H1 (cell line): Measurements from ENCODE around the gene LRCH3.

Experiments used
- CREB1 ChIP-seq: IDR thresholded peaks from 2 replicates; pipeline ENCODE4 v1.6.1; 2012; ENCODE audit warnings: inconsistent platforms
- EZH2 ChIP-seq: fragments of 200-600 bp; sonication (generic); IDR thresholded peaks from 2 replicates; pipeline ENCODE4 v1.7.1; 2012; ENCODE audit warnings: low read depth, mild to moderate bottlenecking, moderate library complexity, low read length, inconsistent platforms; ENCODE audit not compliant: severe bottlenecking
- HDAC2 ChIP-seq, 2 experiments: fragments of 300-600 bp in 1 of 2; sonication (generic) in 1 of 2; IDR thresholded peaks; 2 replicates each; pipeline ENCODE4 v1.6.1; 2011 to 2012; ENCODE audit warnings: low read depth in 2 of 2, low read length in 2 of 2, mild to moderate bottlenecking in 2 of 2, moderate library complexity in 2 of 2, borderline replicate concordance in 1 of 2, inconsistent platforms in 1 of 2
- POLR2A ChIP-seq, 2 experiments: IDR thresholded peaks; 1 replicate in 1 of 2; 2 replicates in 1 of 2; pipeline ENCODE4 v1.6.1; 2011; ENCODE audit warnings: low read depth in 2 of 2, low read length in 2 of 2, mild to moderate bottlenecking in 2 of 2; ENCODE audit errors: control extremely low read depth in 1 of 2
- RAD21 ChIP-seq, 2 experiments: IDR thresholded peaks in 1 of 2; conservative IDR thresholded peaks in 1 of 2; 2 replicates each; pipeline ENCODE4 v1.6.1; 2011; ENCODE audit warnings: low read depth in 2 of 2, low read length in 2 of 2, improper control_type of control experiment in 1 of 2, inconsistent platforms in 1 of 2, mild to moderate bottlenecking in 1 of 2, moderate library complexity in 1 of 2
- RBBP5 ChIP-seq: IDR thresholded peaks from 2 replicates; pipeline ENCODE4 v1.7.1; 2012; ENCODE audit warnings: low read depth, mild to moderate bottlenecking, inconsistent platforms, low read length, moderate library complexity, borderline replicate concordance
- RFX5 ChIP-seq: IDR thresholded peaks from 2 replicates; pipeline ENCODE4 v1.6.1; 2011; ENCODE audit warnings: low read depth, low read length, improper control_type of control experiment, borderline replicate concordance
- TF ChIP-seq, protein P1 (sequence below), 3 experiments: IDR thresholded peaks; 1 replicate in 2 of 3; 2 replicates in 1 of 3; pipeline versions ENCODE4 v1.5.1 to v1.6.1; 2011; ENCODE audit warnings: low read length in 3 of 3, mild to moderate bottlenecking in 3 of 3, inconsistent platforms in 2 of 3, low read depth in 1 of 3, moderate library complexity in 1 of 3; ENCODE audit not compliant: insufficient read depth in 1 of 3; ENCODE audit errors: control extremely low read depth in 1 of 3
- TF ChIP-seq, protein P2 (sequence below): fragments of 300-600 bp; sonication (generic); IDR thresholded peaks from 2 replicates; pipeline ENCODE4 v1.7.1; 2012; ENCODE audit warnings: low read length, moderate library complexity, mild to moderate bottlenecking, inconsistent platforms; ENCODE audit not compliant: insufficient replicate concordance

DNA sequence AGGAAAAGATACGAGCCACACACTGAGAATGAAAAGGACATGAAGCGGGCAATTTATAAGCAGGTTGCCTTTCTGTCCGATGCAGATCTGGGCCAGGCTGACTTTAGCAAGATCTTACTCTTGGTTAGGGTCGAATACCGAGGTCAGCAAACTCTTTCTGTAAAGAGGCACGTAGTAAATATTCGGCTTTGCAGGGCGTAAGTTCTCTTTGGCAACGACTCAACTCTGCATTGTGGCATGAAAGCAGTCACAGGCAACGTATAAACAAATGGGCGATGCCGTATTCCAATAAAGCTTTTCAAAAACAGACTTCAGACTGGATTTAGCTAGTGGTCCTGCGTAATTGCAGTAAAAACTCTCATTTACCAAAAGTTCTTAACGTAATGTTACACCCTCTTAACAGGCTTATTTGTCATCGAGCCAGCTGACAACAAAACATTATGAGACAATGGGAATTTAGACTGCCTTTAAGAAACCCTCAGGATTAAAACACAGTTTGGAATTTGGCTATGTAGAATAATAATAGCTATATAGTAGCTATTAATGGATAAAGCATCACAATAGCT lies 145.8 kb downstream of the LRCH3 start:
- TF ChIP-seq, protein P1, sequence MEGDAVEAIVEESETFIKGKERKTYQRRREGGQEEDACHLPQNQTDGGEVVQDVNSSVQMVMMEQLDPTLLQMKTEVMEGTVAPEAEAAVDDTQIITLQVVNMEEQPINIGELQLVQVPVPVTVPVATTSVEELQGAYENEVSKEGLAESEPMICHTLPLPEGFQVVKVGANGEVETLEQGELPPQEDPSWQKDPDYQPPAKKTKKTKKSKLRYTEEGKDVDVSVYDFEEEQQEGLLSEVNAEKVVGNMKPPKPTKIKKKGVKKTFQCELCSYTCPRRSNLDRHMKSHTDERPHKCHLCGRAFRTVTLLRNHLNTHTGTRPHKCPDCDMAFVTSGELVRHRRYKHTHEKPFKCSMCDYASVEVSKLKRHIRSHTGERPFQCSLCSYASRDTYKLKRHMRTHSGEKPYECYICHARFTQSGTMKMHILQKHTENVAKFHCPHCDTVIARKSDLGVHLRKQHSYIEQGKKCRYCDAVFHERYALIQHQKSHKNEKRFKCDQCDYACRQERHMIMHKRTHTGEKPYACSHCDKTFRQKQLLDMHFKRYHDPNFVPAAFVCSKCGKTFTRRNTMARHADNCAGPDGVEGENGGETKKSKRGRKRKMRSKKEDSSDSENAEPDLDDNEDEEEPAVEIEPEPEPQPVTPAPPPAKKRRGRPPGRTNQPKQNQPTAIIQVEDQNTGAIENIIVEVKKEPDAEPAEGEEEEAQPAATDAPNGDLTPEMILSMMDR (IDR thresholded peaks at IDR 0.05; ENCODE audit: control extremely low read depth in 1 of 3, insufficient read depth in 1 of 3, low read depth in 1 of 3, low read length in 3 of 3) = no peak
- TF ChIP-seq, protein P2, sequence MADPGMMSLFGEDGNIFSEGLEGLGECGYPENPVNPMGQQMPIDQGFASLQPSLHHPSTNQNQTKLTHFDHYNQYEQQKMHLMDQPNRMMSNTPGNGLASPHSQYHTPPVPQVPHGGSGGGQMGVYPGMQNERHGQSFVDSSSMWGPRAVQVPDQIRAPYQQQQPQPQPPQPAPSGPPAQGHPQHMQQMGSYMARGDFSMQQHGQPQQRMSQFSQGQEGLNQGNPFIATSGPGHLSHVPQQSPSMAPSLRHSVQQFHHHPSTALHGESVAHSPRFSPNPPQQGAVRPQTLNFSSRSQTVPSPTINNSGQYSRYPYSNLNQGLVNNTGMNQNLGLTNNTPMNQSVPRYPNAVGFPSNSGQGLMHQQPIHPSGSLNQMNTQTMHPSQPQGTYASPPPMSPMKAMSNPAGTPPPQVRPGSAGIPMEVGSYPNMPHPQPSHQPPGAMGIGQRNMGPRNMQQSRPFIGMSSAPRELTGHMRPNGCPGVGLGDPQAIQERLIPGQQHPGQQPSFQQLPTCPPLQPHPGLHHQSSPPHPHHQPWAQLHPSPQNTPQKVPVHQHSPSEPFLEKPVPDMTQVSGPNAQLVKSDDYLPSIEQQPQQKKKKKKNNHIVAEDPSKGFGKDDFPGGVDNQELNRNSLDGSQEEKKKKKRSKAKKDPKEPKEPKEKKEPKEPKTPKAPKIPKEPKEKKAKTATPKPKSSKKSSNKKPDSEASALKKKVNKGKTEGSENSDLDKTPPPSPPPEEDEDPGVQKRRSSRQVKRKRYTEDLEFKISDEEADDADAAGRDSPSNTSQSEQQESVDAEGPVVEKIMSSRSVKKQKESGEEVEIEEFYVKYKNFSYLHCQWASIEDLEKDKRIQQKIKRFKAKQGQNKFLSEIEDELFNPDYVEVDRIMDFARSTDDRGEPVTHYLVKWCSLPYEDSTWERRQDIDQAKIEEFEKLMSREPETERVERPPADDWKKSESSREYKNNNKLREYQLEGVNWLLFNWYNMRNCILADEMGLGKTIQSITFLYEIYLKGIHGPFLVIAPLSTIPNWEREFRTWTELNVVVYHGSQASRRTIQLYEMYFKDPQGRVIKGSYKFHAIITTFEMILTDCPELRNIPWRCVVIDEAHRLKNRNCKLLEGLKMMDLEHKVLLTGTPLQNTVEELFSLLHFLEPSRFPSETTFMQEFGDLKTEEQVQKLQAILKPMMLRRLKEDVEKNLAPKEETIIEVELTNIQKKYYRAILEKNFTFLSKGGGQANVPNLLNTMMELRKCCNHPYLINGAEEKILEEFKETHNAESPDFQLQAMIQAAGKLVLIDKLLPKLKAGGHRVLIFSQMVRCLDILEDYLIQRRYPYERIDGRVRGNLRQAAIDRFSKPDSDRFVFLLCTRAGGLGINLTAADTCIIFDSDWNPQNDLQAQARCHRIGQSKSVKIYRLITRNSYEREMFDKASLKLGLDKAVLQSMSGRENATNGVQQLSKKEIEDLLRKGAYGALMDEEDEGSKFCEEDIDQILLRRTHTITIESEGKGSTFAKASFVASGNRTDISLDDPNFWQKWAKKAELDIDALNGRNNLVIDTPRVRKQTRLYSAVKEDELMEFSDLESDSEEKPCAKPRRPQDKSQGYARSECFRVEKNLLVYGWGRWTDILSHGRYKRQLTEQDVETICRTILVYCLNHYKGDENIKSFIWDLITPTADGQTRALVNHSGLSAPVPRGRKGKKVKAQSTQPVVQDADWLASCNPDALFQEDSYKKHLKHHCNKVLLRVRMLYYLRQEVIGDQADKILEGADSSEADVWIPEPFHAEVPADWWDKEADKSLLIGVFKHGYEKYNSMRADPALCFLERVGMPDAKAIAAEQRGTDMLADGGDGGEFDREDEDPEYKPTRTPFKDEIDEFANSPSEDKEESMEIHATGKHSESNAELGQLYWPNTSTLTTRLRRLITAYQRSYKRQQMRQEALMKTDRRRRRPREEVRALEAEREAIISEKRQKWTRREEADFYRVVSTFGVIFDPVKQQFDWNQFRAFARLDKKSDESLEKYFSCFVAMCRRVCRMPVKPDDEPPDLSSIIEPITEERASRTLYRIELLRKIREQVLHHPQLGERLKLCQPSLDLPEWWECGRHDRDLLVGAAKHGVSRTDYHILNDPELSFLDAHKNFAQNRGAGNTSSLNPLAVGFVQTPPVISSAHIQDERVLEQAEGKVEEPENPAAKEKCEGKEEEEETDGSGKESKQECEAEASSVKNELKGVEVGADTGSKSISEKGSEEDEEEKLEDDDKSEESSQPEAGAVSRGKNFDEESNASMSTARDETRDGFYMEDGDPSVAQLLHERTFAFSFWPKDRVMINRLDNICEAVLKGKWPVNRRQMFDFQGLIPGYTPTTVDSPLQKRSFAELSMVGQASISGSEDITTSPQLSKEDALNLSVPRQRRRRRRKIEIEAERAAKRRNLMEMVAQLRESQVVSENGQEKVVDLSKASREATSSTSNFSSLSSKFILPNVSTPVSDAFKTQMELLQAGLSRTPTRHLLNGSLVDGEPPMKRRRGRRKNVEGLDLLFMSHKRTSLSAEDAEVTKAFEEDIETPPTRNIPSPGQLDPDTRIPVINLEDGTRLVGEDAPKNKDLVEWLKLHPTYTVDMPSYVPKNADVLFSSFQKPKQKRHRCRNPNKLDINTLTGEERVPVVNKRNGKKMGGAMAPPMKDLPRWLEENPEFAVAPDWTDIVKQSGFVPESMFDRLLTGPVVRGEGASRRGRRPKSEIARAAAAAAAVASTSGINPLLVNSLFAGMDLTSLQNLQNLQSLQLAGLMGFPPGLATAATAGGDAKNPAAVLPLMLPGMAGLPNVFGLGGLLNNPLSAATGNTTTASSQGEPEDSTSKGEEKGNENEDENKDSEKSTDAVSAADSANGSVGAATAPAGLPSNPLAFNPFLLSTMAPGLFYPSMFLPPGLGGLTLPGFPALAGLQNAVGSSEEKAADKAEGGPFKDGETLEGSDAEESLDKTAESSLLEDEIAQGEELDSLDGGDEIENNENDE = no peak
- TF ChIP-seq RFX5 = no peak
- TF ChIP-seq EZH2 = no peak
- TF ChIP-seq CREB1 = no peak
- no peak for TF ChIP-seq POLR2A (IDR thresholded peaks at IDR 0.05; ENCODE audit: control extremely low read depth in 1 of 2, low read depth in 2 of 2, low read length in 2 of 2)
- no peak for TF ChIP-seq HDAC2 (IDR thresholded peaks at IDR 0.05; ENCODE audit: borderline replicate concordance in 1 of 2, low read depth in 2 of 2, low read length in 2 of 2)
- no peak for TF ChIP-seq RAD21 (IDR thresholded peaks at IDR 0.05 in 1 of 2, conservative IDR thresholded peaks at IDR 0.05 in 1 of 2; ENCODE audit: low read depth in 2 of 2, low read length in 2 of 2)
- TF ChIP-seq RBBP5 = no peak
